GM12892 (cell line): Measurements from ENCODE around the gene LSM7.

Experiments
- POLR2A ChIP-seq: IDR thresholded peaks from 2 replicates; pipeline ENCODE4 v1.6.1; 2011; ENCODE audit warnings: low read depth, low read length, control low read depth
- TAF1 ChIP-seq: IDR thresholded peaks from 2 replicates; pipeline ENCODE4 v1.6.1; 2011; ENCODE audit warnings: low read depth, mild to moderate bottlenecking, control low read depth, low read length, borderline replicate concordance

DNA sequence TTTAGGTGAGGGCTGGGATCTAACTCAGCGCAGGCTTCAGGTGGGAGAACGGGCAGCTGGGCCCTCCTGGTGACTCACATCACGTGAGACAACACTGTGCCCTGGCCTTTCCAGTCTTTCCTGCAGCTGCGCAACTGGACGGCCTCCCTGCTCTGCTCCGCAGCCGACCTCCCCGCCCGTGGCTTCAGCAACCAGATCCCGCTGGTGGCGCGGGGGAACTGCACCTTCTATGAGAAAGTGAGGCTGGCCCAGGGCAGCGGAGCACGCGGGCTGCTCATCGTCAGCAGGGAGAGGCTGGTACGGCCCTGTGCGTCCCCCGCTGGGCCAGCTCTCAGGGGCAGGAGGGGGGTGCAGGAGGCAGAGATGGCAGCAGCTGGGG lies 8.9 kb upstream of the LSM7 start:
- TF ChIP-seq POLR2A = no peak
- no peak for TF ChIP-seq TAF1
